Glomerular endothelial cell (primary cell): ENCODE results near the gene GPR107. TPM values are rescaled to one million over a fixed set of nuclear protein-coding genes. Genes with fewer than 3 reads are reported as not detected.

Source experiments
- DNase-seq: peaks from one replicate; pipeline ENCODE4 v3.0.0-alpha.2; 2011; ENCODE audit warnings: low read depth, low spot score; ENCODE audit errors: extremely low read depth
- total RNA-seq: library from RNA; depleted of rRNA; stranded (reverse); fragments of >200 nt; gene quantifications from 2 replicates; pipeline ENCODE4 v1.2.3, GENCODE V29; 2015

The GPR107 gene
- total RNA-seq, 1 donor from 2014 or later = 40.3 TPM

- no peak for DNase-seq
Measured at GRCh38 chr9:130155647-130156046, 101.9 kb downstream of the GPR107 start.

- DNase-seq = no peak
Measured at GRCh38 chr9:130156672-130157071, 103.0 kb downstream of the GPR107 start.

- no peak for DNase-seq
Measured at GRCh38 chr9:130157079-130157478, 103.4 kb downstream of the GPR107 start.

- DNase-seq = no peak
Measured at GRCh38 chr9:130158001-130158400, 104.3 kb downstream of the GPR107 start.

- no peak for DNase-seq
Measured at GRCh38 chr9:130159057-130159456, 105.4 kb downstream of the GPR107 start.

- no peak for DNase-seq
Measured at GRCh38 chr9:130159915-130160670, 106.4 kb downstream of the GPR107 start.

GRCh38 chr9:130160862-130161470 lies 107.3 kb downstream of the GPR107 start:
- no peak for DNase-seq

- no peak for DNase-seq
Measured at GRCh38 chr9:130165579-130165978, 111.9 kb downstream of the GPR107 start.

- no peak for DNase-seq
Measured at GRCh38 chr9:130166399-130166798, 112.7 kb downstream of the GPR107 start.

- no peak for DNase-seq
Measured at GRCh38 chr9:130167927-130168326, 114.2 kb downstream of the GPR107 start.

GRCh38 chr9:130171226-130172148 lies 117.8 kb downstream of the GPR107 start:
- no peak for DNase-seq

- DNase-seq = no peak
Measured at GRCh38 chr9:130172161-130172857, 118.6 kb downstream of the GPR107 start, which contains the start of gene NCS1. Gene NCS1, plus strand, starts transcription at chr9:130172404. Its CDS starts 260 bp downstream, at chr9:130172664.

GRCh38 chr9:130172858-130173665 lies 119.4 kb downstream of the GPR107 start:
- no peak for DNase-seq

- DNase-seq = no peak
Measured at GRCh38 chr9:130173666-130173983, 119.9 kb downstream of the GPR107 start.

- DNase-seq = no peak
Measured at GRCh38 chr9:130174025-130174424, 120.3 kb downstream of the GPR107 start.

GRCh38 chr9:130174920-130175321 lies 121.2 kb downstream of the GPR107 start:
- DNase-seq = no peak

GRCh38 chr9:130175355-130175754 lies 121.6 kb downstream of the GPR107 start:
- no peak for DNase-seq

- DNase-seq = no peak
Measured at GRCh38 chr9:130176760-130177159, 123.1 kb downstream of the GPR107 start.

- no peak for DNase-seq
Measured at GRCh38 chr9:130177898-130178805, 124.4 kb downstream of the GPR107 start.
